ENCODE data around the gene MBD5.

The MBD5 gene

GRCh38 chr2:148023861-148024260 lies 3.0 kb downstream of the MBD5 start:
- no peak for DNase-seq (ENCODE audit: low spot score)

- no peak for DNase-seq (ENCODE audit: low spot score)
Observed at GRCh38 chr2:148026573-148026972, 5.7 kb downstream of the MBD5 start.

GRCh38 chr2:148027822-148028221 lies 6.9 kb downstream of the MBD5 start:
- DNase-seq (ENCODE audit: low spot score) = no peak

GRCh38 chr2:148028781-148029180 lies 7.9 kb downstream of the MBD5 start:
- DNase-seq (ENCODE audit: low spot score) = no peak

GRCh38 chr2:148031152-148031551 lies 10.3 kb downstream of the MBD5 start:
- DNase-seq (ENCODE audit: low spot score) = no peak

- no peak for DNase-seq (ENCODE audit: low spot score)
Observed at GRCh38 chr2:148032215-148032614, 11.3 kb downstream of the MBD5 start.

GRCh38 chr2:148039783-148040182 lies 18.9 kb downstream of the MBD5 start:
- no peak for DNase-seq (ENCODE audit: low spot score)

GRCh38 chr2:148042219-148042618 lies 21.3 kb downstream of the MBD5 start:
- no peak for DNase-seq (ENCODE audit: low spot score)

- DNase-seq (ENCODE audit: low spot score) = no peak
Observed at GRCh38 chr2:148044322-148044721, 23.4 kb downstream of the MBD5 start.

- DNase-seq (ENCODE audit: low spot score) = no peak
Observed at GRCh38 chr2:148046802-148047201, 25.9 kb downstream of the MBD5 start.

- DNase-seq (ENCODE audit: low spot score) = no peak
Observed at GRCh38 chr2:148048475-148049221, 27.8 kb downstream of the MBD5 start.

- no peak for DNase-seq (ENCODE audit: low spot score)
Observed at GRCh38 chr2:148049284-148049683, 28.4 kb downstream of the MBD5 start.

GRCh38 chr2:148052687-148053086 lies 31.8 kb downstream of the MBD5 start:
- DNase-seq (ENCODE audit: low spot score) = no peak

- no peak for DNase-seq (ENCODE audit: low spot score)
Observed at GRCh38 chr2:148058641-148059040, 37.8 kb downstream of the MBD5 start.

- DNase-seq (ENCODE audit: low spot score) = no peak
Observed at GRCh38 chr2:148063633-148064032, 42.7 kb downstream of the MBD5 start.

- no peak for DNase-seq (ENCODE audit: low spot score)
Observed at GRCh38 chr2:148065936-148066335, 45.0 kb downstream of the MBD5 start.

GRCh38 chr2:148067801-148068200 lies 46.9 kb downstream of the MBD5 start:
- no peak for DNase-seq (ENCODE audit: low spot score)

GRCh38 chr2:148071351-148071750 lies 50.5 kb downstream of the MBD5 start:
- DNase-seq (ENCODE audit: low spot score) = no peak

- DNase-seq (ENCODE audit: low spot score) = no peak
Observed at GRCh38 chr2:148096012-148096411, 75.1 kb downstream of the MBD5 start.

GRCh38 chr2:148102641-148103040 lies 81.8 kb downstream of the MBD5 start:
- DNase-seq (ENCODE audit: low spot score) = no peak

GRCh38 chr2:148103946-148104345 lies 83.1 kb downstream of the MBD5 start:
- no peak for DNase-seq (ENCODE audit: low spot score)

- DNase-seq (ENCODE audit: low spot score) = no peak
Observed at GRCh38 chr2:148106331-148106730, 85.4 kb downstream of the MBD5 start.

- no peak for DNase-seq (ENCODE audit: low spot score)
Observed at GRCh38 chr2:148108385-148108784, 87.5 kb downstream of the MBD5 start.

GRCh38 chr2:148110184-148110583 lies 89.3 kb downstream of the MBD5 start:
- no peak for DNase-seq (ENCODE audit: low spot score)

Measured in SW480 (cell line).